ENCODE measurements around the gene ARPC5L. TPM values are rescaled to one million over a fixed set of nuclear protein-coding genes. Genes with fewer than 3 reads are reported as not detected.

Gene ARPC5L
- total RNA-seq, 1 experiment from 2014 or later = 47.2 TPM

DNA sequence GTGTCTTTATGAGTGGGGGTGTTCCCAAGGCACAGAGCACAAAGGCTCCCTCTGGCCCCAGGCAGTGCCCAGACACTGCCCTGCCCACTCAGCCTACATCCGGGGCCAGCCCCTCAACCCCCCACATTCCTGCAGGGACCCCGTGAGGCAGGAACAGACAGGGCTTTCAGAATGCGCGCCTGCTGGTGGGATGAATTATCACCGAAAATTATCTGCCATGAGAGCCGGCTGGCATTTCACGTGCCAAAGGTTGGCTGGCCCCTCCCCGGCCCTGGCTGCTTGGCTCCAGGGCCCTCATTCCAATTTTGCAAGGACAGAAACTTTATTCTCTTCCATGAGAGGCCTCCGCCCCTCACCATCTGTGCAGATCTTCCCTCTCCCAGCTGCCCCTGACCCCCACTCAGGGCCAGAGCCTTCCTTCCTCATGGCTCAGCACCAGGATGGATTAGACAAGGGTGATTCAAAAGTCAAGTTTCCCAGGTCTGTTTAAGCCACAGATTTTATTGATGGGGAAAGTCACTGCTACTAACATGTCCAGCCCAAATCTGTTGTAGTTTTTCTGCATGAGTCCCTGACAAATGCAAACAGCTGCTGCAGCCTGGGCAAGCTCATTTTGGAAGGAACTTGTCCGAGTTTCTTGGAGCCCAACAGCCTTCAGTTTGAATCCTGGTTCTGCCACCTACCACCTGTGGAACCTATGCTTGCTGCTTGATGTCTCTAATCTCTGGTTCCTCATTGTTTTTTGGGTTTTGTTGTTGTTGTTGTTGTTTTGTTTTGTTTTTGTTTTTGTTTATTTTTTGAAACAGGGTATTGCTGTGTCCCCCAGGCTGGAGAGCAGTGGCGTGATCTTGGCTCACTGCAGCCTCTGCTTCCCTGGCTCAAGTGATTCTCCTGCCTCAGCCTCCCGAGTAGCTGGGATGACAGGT is 41.0 kb upstream of the ARPC5L start (continued):
- TF ChIP-seq, protein P1, sequence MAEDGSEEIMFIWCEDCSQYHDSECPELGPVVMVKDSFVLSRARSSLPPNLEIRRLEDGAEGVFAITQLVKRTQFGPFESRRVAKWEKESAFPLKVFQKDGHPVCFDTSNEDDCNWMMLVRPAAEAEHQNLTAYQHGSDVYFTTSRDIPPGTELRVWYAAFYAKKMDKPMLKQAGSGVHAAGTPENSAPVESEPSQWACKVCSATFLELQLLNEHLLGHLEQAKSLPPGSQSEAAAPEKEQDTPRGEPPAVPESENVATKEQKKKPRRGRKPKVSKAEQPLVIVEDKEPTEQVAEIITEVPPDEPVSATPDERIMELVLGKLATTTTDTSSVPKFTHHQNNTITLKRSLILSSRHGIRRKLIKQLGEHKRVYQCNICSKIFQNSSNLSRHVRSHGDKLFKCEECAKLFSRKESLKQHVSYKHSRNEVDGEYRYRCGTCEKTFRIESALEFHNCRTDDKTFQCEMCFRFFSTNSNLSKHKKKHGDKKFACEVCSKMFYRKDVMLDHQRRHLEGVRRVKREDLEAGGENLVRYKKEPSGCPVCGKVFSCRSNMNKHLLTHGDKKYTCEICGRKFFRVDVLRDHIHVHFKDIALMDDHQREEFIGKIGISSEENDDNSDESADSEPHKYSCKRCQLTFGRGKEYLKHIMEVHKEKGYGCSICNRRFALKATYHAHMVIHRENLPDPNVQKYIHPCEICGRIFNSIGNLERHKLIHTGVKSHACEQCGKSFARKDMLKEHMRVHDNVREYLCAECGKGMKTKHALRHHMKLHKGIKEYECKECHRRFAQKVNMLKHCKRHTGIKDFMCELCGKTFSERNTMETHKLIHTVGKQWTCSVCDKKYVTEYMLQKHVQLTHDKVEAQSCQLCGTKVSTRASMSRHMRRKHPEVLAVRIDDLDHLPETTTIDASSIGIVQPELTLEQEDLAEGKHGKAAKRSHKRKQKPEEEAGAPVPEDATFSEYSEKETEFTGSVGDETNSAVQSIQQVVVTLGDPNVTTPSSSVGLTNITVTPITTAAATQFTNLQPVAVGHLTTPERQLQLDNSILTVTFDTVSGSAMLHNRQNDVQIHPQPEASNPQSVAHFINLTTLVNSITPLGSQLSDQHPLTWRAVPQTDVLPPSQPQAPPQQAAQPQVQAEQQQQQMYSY (CRISPR knock-in tag; IDR thresholded peaks at IDR 0.05) = no peak
- TF ChIP-seq JAZF1 (CRISPR knock-in tag; IDR thresholded peaks at IDR 0.05) = no peak
- TF ChIP-seq, protein P2, sequence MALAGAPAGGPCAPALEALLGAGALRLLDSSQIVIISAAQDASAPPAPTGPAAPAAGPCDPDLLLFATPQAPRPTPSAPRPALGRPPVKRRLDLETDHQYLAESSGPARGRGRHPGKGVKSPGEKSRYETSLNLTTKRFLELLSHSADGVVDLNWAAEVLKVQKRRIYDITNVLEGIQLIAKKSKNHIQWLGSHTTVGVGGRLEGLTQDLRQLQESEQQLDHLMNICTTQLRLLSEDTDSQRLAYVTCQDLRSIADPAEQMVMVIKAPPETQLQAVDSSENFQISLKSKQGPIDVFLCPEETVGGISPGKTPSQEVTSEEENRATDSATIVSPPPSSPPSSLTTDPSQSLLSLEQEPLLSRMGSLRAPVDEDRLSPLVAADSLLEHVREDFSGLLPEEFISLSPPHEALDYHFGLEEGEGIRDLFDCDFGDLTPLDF (CRISPR knock-in tag; IDR thresholded peaks at IDR 0.05) = no peak

DNA sequence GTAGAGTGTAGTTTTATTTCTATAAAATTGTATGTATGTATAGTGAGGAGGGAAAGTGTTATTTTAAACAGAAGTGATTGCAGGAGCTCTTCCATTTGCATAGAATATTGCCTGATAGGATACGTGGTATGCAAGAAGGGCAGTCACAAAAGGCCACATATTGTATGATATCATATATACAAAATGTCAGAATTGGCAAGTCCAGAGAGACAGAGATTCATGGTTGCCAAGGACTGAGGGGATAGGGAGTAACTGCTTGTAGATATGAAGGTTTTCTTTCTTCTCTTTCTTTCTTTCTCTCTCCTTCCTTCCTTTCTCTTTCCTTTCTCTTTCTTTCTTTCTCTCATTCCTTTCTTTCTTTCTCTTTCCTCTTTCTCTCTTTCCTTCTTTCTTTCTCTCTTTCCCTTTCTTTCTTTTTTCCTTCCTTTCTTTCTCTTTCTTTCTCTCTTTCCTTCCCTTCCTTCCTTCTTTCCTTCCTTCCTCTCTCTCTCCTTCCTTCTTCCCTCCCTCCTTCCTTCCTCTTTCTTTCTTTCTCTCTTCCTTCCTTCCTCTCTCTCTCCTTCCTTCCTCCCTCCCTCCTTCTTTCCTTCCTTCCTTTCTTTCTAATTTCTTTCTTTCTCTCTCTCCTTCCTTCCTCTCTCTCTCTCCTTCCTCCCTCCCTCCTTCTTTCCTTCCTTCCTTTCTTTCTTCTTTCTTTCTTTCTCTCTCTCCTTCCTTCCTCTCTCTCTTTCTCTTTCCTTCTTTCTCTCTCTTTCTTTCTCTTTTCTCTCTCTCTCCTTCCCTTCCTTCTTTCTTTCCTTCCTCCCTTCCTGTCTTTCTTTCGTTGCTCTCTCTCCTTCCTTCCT is 33.2 kb upstream of the ARPC5L start:
- no peak overlapping the region for H3K4me3 Mint-ChIP-seq
- H3K9me3 Mint-ChIP-seq = peaks cover 10% of the 10 kb centered on the region
- ChIA-PET POLR2A (no interaction called here), CTCF (interaction anchor here (0.7 to 5.8 kb wide), 9 partner anchors 10 to 57 kb away, joined by 3 to 46 read pairs (median 6); partner anchors contain the start of genes OLFML2A and WDR38)
- H3K4me1 Mint-ChIP-seq = peaks cover 10% of the 10 kb centered on the region
- H3K36me3 Mint-ChIP-seq = peaks cover 3% of the 10 kb centered on the region; the same call in 1 of the 2 replicates
- peaks cover 8% of the 10 kb centered on the region; the same call in 1 of the 2 replicates for H3K27me3 Mint-ChIP-seq (ENCODE audit: low read depth)
- H3K27ac Mint-ChIP-seq = no peak overlapping the region
- ATAC-seq (no peak), DNase-seq (ENCODE audit: low spot score) (no peak)
- TF ChIP-seq, protein P3, sequence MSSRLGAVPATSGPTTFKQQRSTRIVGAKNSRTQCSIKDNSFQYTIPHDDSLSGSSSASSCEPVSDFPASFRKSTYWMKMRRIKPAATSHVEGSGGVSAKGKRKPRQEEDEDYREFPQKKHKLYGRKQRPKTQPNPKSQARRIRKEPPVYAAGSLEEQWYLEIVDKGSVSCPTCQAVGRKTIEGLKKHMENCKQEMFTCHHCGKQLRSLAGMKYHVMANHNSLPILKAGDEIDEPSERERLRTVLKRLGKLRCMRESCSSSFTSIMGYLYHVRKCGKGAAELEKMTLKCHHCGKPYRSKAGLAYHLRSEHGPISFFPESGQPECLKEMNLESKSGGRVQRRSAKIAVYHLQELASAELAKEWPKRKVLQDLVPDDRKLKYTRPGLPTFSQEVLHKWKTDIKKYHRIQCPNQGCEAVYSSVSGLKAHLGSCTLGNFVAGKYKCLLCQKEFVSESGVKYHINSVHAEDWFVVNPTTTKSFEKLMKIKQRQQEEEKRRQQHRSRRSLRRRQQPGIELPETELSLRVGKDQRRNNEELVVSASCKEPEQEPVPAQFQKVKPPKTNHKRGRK (CRISPR knock-in tag; IDR thresholded peaks at IDR 0.05; ENCODE audit: borderline replicate concordance) = peak; percentile 82
- TF ChIP-seq, protein P4, sequence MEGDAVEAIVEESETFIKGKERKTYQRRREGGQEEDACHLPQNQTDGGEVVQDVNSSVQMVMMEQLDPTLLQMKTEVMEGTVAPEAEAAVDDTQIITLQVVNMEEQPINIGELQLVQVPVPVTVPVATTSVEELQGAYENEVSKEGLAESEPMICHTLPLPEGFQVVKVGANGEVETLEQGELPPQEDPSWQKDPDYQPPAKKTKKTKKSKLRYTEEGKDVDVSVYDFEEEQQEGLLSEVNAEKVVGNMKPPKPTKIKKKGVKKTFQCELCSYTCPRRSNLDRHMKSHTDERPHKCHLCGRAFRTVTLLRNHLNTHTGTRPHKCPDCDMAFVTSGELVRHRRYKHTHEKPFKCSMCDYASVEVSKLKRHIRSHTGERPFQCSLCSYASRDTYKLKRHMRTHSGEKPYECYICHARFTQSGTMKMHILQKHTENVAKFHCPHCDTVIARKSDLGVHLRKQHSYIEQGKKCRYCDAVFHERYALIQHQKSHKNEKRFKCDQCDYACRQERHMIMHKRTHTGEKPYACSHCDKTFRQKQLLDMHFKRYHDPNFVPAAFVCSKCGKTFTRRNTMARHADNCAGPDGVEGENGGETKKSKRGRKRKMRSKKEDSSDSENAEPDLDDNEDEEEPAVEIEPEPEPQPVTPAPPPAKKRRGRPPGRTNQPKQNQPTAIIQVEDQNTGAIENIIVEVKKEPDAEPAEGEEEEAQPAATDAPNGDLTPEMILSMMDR (IDR thresholded peaks at IDR 0.05) = no peak
- no peak for TF ChIP-seq NR1H2 (CRISPR knock-in tag; IDR thresholded peaks at IDR 0.05)
- TF ChIP-seq ZNF219 (CRISPR knock-in tag; IDR thresholded peaks at IDR 0.05; ENCODE audit: borderline replicate concordance) = no peak
- TF ChIP-seq JUN (CRISPR knock-in tag; IDR thresholded peaks at IDR 0.05) = no peak
- TF ChIP-seq, protein P1 (CRISPR knock-in tag; IDR thresholded peaks at IDR 0.05) = no peak
- TF ChIP-seq ZNF396 (CRISPR knock-in tag; IDR thresholded peaks at IDR 0.05; ENCODE audit: borderline replicate concordance) = no peak
